Tibial nerve (tissue), 4 donors: ENCODE measurements around the gene MAD2L2.

Experiments
- EP300 ChIP-seq, 2 donors: sonication (generic); formaldehyde crosslinking; IDR thresholded peaks; one replicate each; pipeline ENCODE4 v1.6.1; 2017; ENCODE audit warnings: antibody characterized with exemption in 2 of 2, mild to moderate bottlenecking in 1 of 2
- POLR2A ChIP-seq, 2 donors: fragments of 450-650 bp; IDR thresholded peaks; one replicate each; pipeline ENCODE4 v1.6.1; 2017; ENCODE audit warnings: antibody characterized with exemption in 2 of 2, mild to moderate bottlenecking in 2 of 2, moderate library complexity in 2 of 2
- TF ChIP-seq, protein P1 (sequence below), 5 experiments: fragments of 200-600 bp in 3 of 5; fragments of 450-650 bp in 2 of 5; sonication (generic) in 3 of 5; IDR thresholded peaks; one replicate each; pipeline ENCODE4 v1.5.1; 2016 to 2019; ENCODE audit warnings: antibody characterized with exemption in 5 of 5, mild to moderate bottlenecking in 3 of 5, moderate library complexity in 2 of 5

DNA sequence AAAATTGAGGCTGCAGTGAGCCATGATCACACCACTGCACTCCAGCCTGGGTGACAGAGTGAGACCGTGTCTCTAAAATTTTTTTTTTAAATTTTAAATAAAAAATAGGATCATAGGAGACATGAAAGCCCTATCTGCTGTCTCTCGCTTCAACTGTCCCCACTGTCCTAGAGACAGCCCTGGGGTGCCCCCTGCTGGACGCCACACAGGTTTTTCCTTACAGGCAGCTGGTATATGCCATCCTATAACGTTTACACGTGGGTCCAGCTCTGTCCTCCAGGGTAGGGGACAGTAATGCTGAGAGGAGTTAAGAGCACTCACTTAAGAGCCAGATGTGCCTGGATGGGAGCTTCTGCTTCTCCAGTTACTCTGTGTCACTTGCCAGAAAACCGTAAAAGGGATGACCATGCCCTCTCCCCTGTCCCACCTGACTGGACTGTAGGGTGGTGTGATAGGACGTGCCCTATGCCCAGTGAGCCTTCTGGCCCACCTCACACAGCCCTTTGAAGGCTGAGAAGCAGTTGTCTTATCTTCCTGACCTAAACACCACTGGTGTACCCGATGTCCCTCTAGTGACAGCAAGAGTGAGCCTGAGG is 35.2 kb downstream of the MAD2L2 start:
- TF ChIP-seq, protein P1, sequence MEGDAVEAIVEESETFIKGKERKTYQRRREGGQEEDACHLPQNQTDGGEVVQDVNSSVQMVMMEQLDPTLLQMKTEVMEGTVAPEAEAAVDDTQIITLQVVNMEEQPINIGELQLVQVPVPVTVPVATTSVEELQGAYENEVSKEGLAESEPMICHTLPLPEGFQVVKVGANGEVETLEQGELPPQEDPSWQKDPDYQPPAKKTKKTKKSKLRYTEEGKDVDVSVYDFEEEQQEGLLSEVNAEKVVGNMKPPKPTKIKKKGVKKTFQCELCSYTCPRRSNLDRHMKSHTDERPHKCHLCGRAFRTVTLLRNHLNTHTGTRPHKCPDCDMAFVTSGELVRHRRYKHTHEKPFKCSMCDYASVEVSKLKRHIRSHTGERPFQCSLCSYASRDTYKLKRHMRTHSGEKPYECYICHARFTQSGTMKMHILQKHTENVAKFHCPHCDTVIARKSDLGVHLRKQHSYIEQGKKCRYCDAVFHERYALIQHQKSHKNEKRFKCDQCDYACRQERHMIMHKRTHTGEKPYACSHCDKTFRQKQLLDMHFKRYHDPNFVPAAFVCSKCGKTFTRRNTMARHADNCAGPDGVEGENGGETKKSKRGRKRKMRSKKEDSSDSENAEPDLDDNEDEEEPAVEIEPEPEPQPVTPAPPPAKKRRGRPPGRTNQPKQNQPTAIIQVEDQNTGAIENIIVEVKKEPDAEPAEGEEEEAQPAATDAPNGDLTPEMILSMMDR (IDR thresholded peaks at IDR 0.05): peak; percentile 51 to 75 (median 71)
- TF ChIP-seq EP300 (IDR thresholded peaks at IDR 0.05) (no peak), POLR2A (IDR thresholded peaks at IDR 0.05) (no peak)
